Measurements from ENCODE around the gene VPS54.

GRCh38 chr2:63845866-63846265, 173.4 kb downstream of the VPS54 start:
- TF ChIP-seq CTCF (IDR thresholded peaks at IDR 0.05; ENCODE audit: insufficient read depth, low read length, poor library complexity, severe bottlenecking) (no peak), EZH2phosphoT487 (conservative IDR thresholded peaks at IDR 0.05; ENCODE audit: low read length) (no peak)

Measured in SU-DHL-6 (cell line).